Measurements from ENCODE around the gene CDKAL1. TPM values are rescaled to one million over a fixed set of nuclear protein-coding genes. Genes with fewer than 3 reads are reported as not detected.

The CDKAL1 gene
- total and polyA plus RNA-seq, 2 donors (not counting 3 experiments of a cell fraction or from before 2014, with no cell fraction given): 6.1 to 20.5 TPM

DNA sequence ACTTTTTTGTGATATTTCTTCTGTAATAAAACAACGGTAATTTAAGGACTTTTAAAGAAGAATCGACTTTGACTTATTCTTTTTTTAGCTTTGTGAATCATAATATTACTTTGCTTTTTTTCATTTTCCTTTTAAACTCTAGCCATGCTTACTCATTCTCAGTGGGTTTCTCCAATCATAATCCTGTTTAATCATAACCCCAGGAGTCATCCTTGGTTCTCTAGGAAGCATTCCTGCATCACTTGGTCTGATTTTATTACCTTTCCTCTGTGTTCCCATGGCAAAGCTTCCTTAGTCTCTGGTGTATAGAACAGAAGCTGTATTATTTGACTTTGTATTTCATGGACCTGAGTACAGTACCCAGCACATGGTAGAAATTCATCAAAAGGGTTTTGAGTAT lies 223.5 kb downstream of the CDKAL1 start:
- no peaks in the 10 kb centered on the region for H3K36me3 ChIP-seq (ENCODE audit: control insufficient read depth in 2 of 2, extremely low read depth in 1 of 2, insufficient read depth in 2 of 2, low read length in 2 of 2)
- H3K4me2 ChIP-seq (ENCODE audit: insufficient read depth, low read length): no peak overlapping the region
- no peaks in the 10 kb centered on the region for H3K4me1 ChIP-seq (ENCODE audit: control insufficient read depth, extremely low read depth, insufficient read depth, low read length)
- H3K27me3 ChIP-seq (ENCODE audit: control insufficient read depth in 2 of 2, insufficient read depth in 2 of 2, low read length in 2 of 2): no peaks in the 10 kb centered on the region
- no peaks in the 10 kb centered on the region for H4K20me1 ChIP-seq (replicated peaks; ENCODE audit: control insufficient read depth, extremely low read depth, insufficient read depth, low read length)
- H3K27ac ChIP-seq (ENCODE audit: insufficient read depth, low read depth, low read length): no peak overlapping the region
- BruUV-seq (replicated peaks): no TSS peak
- H3K4me3 ChIP-seq (replicated peaks in 1 of 3; ENCODE audit: insufficient read depth in 1 of 3, low read depth in 1 of 3, low read length in 3 of 3): no peak overlapping the region
- DNase-seq (ENCODE audit: low read depth, low spot score) (no peak), FAIRE-seq (no peak)
- TF ChIP-seq GATA2 (IDR thresholded peaks at IDR 0.05; ENCODE audit: insufficient read depth, insufficient read length, low read depth, low read length): no peak
- TF ChIP-seq, protein P1, sequence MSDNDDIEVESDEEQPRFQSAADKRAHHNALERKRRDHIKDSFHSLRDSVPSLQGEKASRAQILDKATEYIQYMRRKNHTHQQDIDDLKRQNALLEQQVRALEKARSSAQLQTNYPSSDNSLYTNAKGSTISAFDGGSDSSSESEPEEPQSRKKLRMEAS (IDR thresholded peaks at IDR 0.05; ENCODE audit: insufficient read depth, insufficient read length): no peak
- no peak for TF ChIP-seq POLR2A (IDR thresholded peaks at IDR 0.05; ENCODE audit: low read depth, low read length)
- no peak for TF ChIP-seq JUN (IDR thresholded peaks at IDR 0.05; ENCODE audit: borderline replicate concordance, insufficient read depth, insufficient read length, low read depth)
- H3K9me1 ChIP-seq (replicated peaks; ENCODE audit: control insufficient read depth, extremely low read depth, insufficient read depth, low read length): no peaks in the 10 kb centered on the region
- H3K79me2 ChIP-seq (ENCODE audit: control insufficient read depth, insufficient read depth, low read length): no peaks in the 10 kb centered on the region
- POLR2A ChIA-PET: interaction anchor here (0.7 kb wide), 1 partner anchor 835 kb away, joined by 3 read pairs; no protein-coding TSS in a partner anchor
- CTCF ChIA-PET: interaction anchor here (1.3 kb wide), 1 partner anchor 11 kb away, joined by 3 read pairs; no protein-coding TSS in a partner anchor
- H3K9me3 ChIP-seq (replicated peaks; ENCODE audit: control insufficient read depth, insufficient read depth, low read length): no peaks in the 10 kb centered on the region
- intact Hi-C loops (cut with micrococcal nuclease): no loop called here
- H3K9ac ChIP-seq (replicated peaks; ENCODE audit: extremely low read depth, insufficient read depth, low read length): no peak overlapping the region
- H2AFZ ChIP-seq (ENCODE audit: low read depth, low read length): no peak overlapping the region
- dilution Hi-C loops (cut with MboI; ENCODE audit: extremely low pct_ligation_motif_present, low sequenced_read_pairs): no loop called here

GRCh38 chr6:20763296-20763695 lies 229.0 kb downstream of the CDKAL1 start:
- Histone ChIP-seq H3K4me1 (ENCODE audit: control insufficient read depth, extremely low read depth, insufficient read depth, low read length) (no peaks in the 10 kb centered on the region), H3K9ac (replicated peaks; ENCODE audit: extremely low read depth, insufficient read depth, low read length) (no peak overlapping the region), H3K27me3 (ENCODE audit: control insufficient read depth in 2 of 2, insufficient read depth in 2 of 2, low read length in 2 of 2) (no peaks in the 10 kb centered on the region), H3K4me2 (ENCODE audit: insufficient read depth, low read length) (no peak overlapping the region), H4K20me1 (replicated peaks; ENCODE audit: control insufficient read depth, extremely low read depth, insufficient read depth, low read length) (no peaks in the 10 kb centered on the region), H3K36me3 (ENCODE audit: control insufficient read depth in 2 of 2, extremely low read depth in 1 of 2, insufficient read depth in 2 of 2, low read length in 2 of 2) (no peaks in the 10 kb centered on the region), H3K9me3 (replicated peaks; ENCODE audit: control insufficient read depth, insufficient read depth, low read length) (no peaks in the 10 kb centered on the region), H3K4me3 (replicated peaks in 1 of 3; ENCODE audit: insufficient read depth in 1 of 3, low read depth in 1 of 3, low read length in 3 of 3) (no peak overlapping the region), H3K9me1 (replicated peaks; ENCODE audit: control insufficient read depth, extremely low read depth, insufficient read depth, low read length) (no peaks in the 10 kb centered on the region), H2AFZ (ENCODE audit: low read depth, low read length) (no peak overlapping the region), H3K27ac (ENCODE audit: insufficient read depth, low read depth, low read length) (no peak overlapping the region), H3K79me2 (ENCODE audit: control insufficient read depth, insufficient read depth, low read length) (no peaks in the 10 kb centered on the region)
- POLR2A ChIA-PET: interaction anchor here (0.6 kb wide), 1 partner anchor 46 kb away, joined by 3 read pairs; no protein-coding TSS in a partner anchor
- dilution Hi-C loops (cut with MboI; ENCODE audit: extremely low pct_ligation_motif_present, low sequenced_read_pairs) (no loop called here), intact Hi-C loops (cut with micrococcal nuclease) (no loop called here)
- no peak for TF ChIP-seq GATA2 (IDR thresholded peaks at IDR 0.05; ENCODE audit: insufficient read depth, insufficient read length, low read depth, low read length)
- no peak for FAIRE-seq
- no peak for DNase-seq (ENCODE audit: low read depth, low spot score)
- CTCF ChIA-PET: no interaction called here
- BruUV-seq (replicated peaks): no TSS peak
